ENCODE data around the gene NT5M. TPM values are rescaled to one million over a fixed set of nuclear protein-coding genes. Genes with fewer than 3 reads are reported as not detected.
"Not testable (repeated sequence)": the region's sequence is repeated elsewhere in the genome, so short reads cannot be mapped to it uniquely, and the experiment has no call there.

NT5M gene
- total RNA-seq, 2 donors from 2014 or later, result 0.92 TPM; not detected in 1

DNA sequence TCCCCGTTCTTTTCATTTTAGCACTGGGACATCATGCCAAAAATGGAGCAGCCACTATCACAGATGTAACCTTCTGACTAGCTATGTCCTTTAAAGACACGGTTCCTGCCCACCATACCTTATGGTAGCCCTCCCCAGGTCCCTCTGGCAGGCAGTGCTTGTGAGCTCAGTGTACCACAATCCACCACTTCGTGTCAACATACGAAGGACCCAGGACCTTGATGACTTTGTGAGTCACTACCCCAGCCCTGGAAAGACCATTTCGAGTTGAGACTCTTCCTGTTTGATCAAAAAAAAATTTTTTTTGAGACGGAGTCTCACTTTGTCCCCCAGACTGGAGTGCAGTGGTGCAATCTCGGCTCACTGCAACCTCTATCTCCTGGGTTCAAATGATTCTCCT lies 45.2 kb upstream of the NT5M start:
- no peaks in the 10 kb centered on the region for H3K27me3 ChIP-seq (replicated peaks; ENCODE audit: insufficient read depth)
- no peaks in the 10 kb centered on the region for H3K9me3 ChIP-seq
- H3K4me3 ChIP-seq, result no peak overlapping the region
- H3K27ac ChIP-seq, result no peak overlapping the region
- ATAC-seq (ENCODE audit: insufficient number of reproducible peaks, low FRiP score, low read depth) (no peak), DNase-seq (ENCODE audit: low spot score) (no peak)
- TF ChIP-seq, protein P1, sequence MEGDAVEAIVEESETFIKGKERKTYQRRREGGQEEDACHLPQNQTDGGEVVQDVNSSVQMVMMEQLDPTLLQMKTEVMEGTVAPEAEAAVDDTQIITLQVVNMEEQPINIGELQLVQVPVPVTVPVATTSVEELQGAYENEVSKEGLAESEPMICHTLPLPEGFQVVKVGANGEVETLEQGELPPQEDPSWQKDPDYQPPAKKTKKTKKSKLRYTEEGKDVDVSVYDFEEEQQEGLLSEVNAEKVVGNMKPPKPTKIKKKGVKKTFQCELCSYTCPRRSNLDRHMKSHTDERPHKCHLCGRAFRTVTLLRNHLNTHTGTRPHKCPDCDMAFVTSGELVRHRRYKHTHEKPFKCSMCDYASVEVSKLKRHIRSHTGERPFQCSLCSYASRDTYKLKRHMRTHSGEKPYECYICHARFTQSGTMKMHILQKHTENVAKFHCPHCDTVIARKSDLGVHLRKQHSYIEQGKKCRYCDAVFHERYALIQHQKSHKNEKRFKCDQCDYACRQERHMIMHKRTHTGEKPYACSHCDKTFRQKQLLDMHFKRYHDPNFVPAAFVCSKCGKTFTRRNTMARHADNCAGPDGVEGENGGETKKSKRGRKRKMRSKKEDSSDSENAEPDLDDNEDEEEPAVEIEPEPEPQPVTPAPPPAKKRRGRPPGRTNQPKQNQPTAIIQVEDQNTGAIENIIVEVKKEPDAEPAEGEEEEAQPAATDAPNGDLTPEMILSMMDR (IDR thresholded peaks at IDR 0.05), result no peak
- H3K4me1 ChIP-seq (ENCODE audit: control insufficient read depth in 1 of 2, low read depth in 2 of 2), result no peaks in the 10 kb centered on the region
- peaks cover 63% of the 10 kb centered on the region for H3K36me3 ChIP-seq

DNA sequence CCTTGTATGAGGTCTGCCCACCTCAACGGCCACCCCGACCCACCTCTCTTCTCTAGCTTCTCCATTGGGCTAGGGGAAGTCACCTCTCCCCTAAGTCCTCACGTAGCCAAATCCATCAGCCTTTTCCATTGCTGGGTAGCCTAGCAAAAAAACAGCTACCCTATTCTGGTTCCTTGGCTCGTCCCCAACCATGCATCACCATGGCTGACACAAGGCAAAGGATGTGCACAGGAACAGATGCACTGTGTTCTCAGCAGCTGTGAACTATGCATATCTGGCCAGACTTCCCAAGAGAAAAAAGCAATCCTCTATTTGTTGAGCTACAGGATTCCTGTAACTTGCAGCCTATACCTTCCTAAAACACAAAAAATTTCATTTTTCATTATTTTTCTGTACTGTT lies 44.2 kb upstream of the NT5M start:
- TF ChIP-seq, protein P1 (IDR thresholded peaks at IDR 0.05), result no peak
- DNase-seq (ENCODE audit: low spot score), result no peak
- no peaks in the 10 kb centered on the region for H3K9me3 ChIP-seq
- H3K4me1 ChIP-seq (ENCODE audit: control insufficient read depth in 1 of 2, low read depth in 2 of 2), result no peaks in the 10 kb centered on the region
- no peak overlapping the region for H3K27ac ChIP-seq
- H3K4me3 ChIP-seq, result no peak overlapping the region
- no peaks in the 10 kb centered on the region for H3K27me3 ChIP-seq (replicated peaks; ENCODE audit: insufficient read depth)
- peaks cover 60% of the 10 kb centered on the region for H3K36me3 ChIP-seq
- ATAC-seq (ENCODE audit: insufficient number of reproducible peaks, low FRiP score, low read depth), result no peak

DNA sequence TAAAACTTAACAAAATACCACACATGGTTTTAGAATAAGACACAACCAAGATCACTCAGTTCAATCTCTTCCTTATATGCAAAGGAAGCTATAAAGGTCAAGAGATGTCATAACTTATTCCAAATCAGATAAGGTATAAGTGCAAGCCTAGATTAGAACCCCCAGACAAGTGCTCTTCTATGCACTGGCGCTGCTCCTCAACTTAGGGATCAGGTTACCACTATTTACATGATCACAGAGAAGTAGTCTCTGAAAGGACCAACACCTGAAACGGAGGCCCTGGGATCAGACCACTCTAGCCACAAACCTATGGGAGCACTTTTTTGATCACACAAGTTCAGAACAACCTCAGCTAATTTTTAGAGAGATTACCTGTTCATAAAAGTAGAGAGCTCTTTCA lies 38.7 kb upstream of the NT5M start:
- peaks cover 70% of the 10 kb centered on the region for H3K36me3 ChIP-seq
- ATAC-seq (ENCODE audit: insufficient number of reproducible peaks, low FRiP score, low read depth), result no peak
- no peak overlapping the region for H3K27ac ChIP-seq
- no peak for DNase-seq (ENCODE audit: low spot score)
- TF ChIP-seq, protein P1 (IDR thresholded peaks at IDR 0.05), result no peak
- H3K9me3 ChIP-seq, result no peaks in the 10 kb centered on the region
- H3K4me1 ChIP-seq (ENCODE audit: control insufficient read depth in 1 of 2, low read depth in 2 of 2), result no peaks in the 10 kb centered on the region
- no peak overlapping the region for H3K4me3 ChIP-seq
- H3K27me3 ChIP-seq (replicated peaks; ENCODE audit: insufficient read depth), result no peaks in the 10 kb centered on the region

DNA sequence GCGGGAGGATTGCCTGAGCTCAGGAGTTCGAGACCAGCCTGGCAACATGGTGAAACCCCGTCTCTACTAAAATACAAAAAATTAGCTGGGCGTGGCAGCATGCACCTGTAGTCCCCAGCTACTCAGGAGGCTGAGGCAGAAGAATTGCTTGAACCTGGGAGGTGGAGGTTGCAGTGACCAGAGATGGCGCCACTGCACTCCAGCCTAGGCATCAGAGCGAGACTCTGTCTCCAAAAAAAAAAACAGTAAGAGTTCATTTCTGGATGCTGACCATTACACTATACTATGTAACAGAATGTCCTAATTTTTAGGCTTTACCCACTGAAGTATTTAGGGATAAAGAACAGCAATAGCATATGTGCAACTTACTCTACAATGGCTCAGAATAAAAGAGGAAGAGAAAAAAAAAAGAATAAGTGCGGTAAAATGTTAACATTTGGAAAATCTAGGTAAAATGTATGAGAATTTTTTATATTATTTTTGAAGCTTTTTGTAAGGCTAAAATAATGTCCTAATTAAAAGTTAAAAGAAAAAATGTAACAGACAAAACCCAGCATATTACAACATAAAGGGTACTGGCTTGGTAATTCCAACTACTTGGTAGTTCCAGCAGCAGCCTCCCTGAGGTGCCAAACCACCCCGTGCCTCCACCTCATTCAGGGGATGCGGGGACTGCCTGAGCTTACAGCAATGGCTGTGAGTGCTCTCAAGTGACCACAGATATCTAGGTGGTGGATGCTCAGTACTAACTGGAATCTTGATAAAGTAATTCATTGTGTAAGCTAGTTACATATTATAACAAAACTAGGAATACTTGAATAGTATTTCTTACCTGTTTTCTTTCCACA lies 33.0 kb upstream of the NT5M start:
- no peak for DNase-seq (ENCODE audit: low spot score)
- no peaks in the 10 kb centered on the region for H3K4me1 ChIP-seq (ENCODE audit: control insufficient read depth in 1 of 2, low read depth in 2 of 2)
- ATAC-seq (ENCODE audit: insufficient number of reproducible peaks, low FRiP score, low read depth), result no peak
- no peaks in the 10 kb centered on the region for H3K27me3 ChIP-seq (replicated peaks; ENCODE audit: insufficient read depth)
- TF ChIP-seq, protein P1 (IDR thresholded peaks at IDR 0.05), result no peak
- H3K27ac ChIP-seq, result no peak overlapping the region
- H3K4me3 ChIP-seq, result no peak overlapping the region
- peaks cover 63% of the 10 kb centered on the region for H3K36me3 ChIP-seq
- no peaks in the 10 kb centered on the region for H3K9me3 ChIP-seq

DNA sequence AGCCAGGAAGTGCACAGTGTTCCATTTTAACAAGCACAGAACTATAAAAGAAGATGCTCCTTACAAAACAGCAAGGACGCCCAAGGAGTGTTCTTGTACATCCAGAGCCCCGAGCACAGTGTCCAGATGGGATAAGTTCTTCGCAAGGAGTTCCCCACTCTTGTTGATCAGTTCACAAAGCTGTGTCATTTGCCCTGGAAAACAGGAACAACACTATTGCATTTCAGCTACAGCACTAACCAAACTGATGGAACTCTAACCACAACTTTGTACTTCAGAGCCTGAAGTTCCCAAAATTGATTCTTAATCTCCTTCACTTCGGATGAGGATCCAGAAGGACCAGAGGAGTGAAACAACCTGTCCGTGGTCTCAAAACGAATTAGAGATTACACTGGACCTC lies 27.2 kb upstream of the NT5M start:
- TF ChIP-seq, protein P1 (IDR thresholded peaks at IDR 0.05), result no peak
- ATAC-seq (ENCODE audit: insufficient number of reproducible peaks, low FRiP score, low read depth) (no peak), DNase-seq (ENCODE audit: low spot score) (no peak)
- H3K36me3 ChIP-seq, result peaks cover 23% of the 10 kb centered on the region
- no peak overlapping the region for H3K4me3 ChIP-seq
- peaks cover 11 to 30% of the 10 kb centered on the region in 2 donors for H3K4me1 ChIP-seq (ENCODE audit: control insufficient read depth in 1 of 2, low read depth in 2 of 2)
- H3K27ac ChIP-seq, result no peak overlapping the region
- H3K9me3 ChIP-seq, result no peaks in the 10 kb centered on the region
- no peaks in the 10 kb centered on the region for H3K27me3 ChIP-seq (replicated peaks; ENCODE audit: insufficient read depth)

DNA sequence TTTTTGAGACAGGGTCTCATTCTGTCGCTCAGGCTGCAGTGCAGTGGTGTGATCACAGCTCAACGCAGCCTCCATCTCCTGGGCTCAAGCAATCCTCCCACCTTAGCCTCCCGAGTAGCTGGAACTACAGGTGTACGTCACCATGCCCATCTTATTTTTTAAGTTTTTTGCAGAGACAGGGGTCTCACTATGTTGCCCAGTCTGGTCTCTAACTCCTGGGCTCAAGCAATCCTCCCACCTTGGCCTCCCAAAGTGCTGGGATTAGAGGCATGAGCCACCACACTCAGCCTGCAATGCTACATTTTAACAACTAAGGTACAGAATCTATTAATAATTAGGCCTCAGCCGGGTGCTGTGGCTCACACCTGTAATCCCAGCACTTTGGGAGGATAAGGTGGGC lies 25.7 kb upstream of the NT5M start:
- H3K27me3 ChIP-seq (replicated peaks; ENCODE audit: insufficient read depth); H3K4me3 ChIP-seq; ATAC-seq (ENCODE audit: insufficient number of reproducible peaks, low FRiP score, low read depth); H3K9me3 ChIP-seq; DNase-seq (ENCODE audit: low spot score); H3K27ac ChIP-seq: not testable (repeated sequence)
- peaks cover 11 to 35% of the 10 kb centered on the region in 2 donors for H3K4me1 ChIP-seq (ENCODE audit: control insufficient read depth in 1 of 2, low read depth in 2 of 2)
- peaks cover 17% of the 10 kb centered on the region for H3K36me3 ChIP-seq

Measured in thoracic aorta (tissue), 2 donors.